OCI-LY1 (cell line): ENCODE data around the gene AMHR2.

ENCODE experiments used
- H2AFZ ChIP-seq: fragments of 200-600 bp; sonication (generic), shearing (Covaris generic); 2 replicates; pipeline ENCODE4 v1.6.0; 2014; ENCODE audit warnings: antibody characterized with exemption, mild to moderate bottlenecking, low read length
- H3F3A ChIP-seq: fragments of 200-600 bp; sonication (generic), shearing (Covaris generic); 2 replicates; pipeline ENCODE4 v1.6.0; 2014; ENCODE audit warnings: mild to moderate bottlenecking, antibody characterized with exemption, low read length, moderate library complexity; ENCODE audit not compliant: insufficient read depth
- H3K27ac ChIP-seq: fragments of 200-600 bp; sonication (generic); 2 replicates; pipeline ENCODE4 v1.5.1; 2014; ENCODE audit warnings: low read length, mixed run types, mild to moderate bottlenecking, low read depth; ENCODE audit not compliant: poor library complexity, severe bottlenecking
- H3K27me3 ChIP-seq: fragments of 200-600 bp; sonication (generic); 2 replicates; pipeline ENCODE4 v1.6.0; 2014; ENCODE audit warnings: antibody characterized with exemption, mild to moderate bottlenecking, low read length, moderate library complexity; ENCODE audit not compliant: insufficient read depth
- H3K36me3 ChIP-seq: fragments of 200-600 bp; sonication (generic); 2 replicates; pipeline ENCODE4 v1.6.1; 2014; ENCODE audit warnings: mild to moderate bottlenecking, antibody characterized with exemption, low read length, moderate library complexity, mixed read lengths; ENCODE audit not compliant: insufficient read depth
- H3K4me1 ChIP-seq: fragments of 200-600 bp; sonication (generic); 2 replicates; pipeline ENCODE4 v1.5.1; 2014; ENCODE audit warnings: mild to moderate bottlenecking, low read length, moderate library complexity; ENCODE audit not compliant: insufficient read depth, severe bottlenecking
- H3K4me2 ChIP-seq: fragments of 200-600 bp; sonication (generic), shearing (Covaris generic); 2 replicates; pipeline ENCODE4 v1.6.1; 2014; ENCODE audit warnings: low read length
- H3K4me3 ChIP-seq: fragments of 200-600 bp; sonication (generic); 2 replicates; pipeline ENCODE4 v1.5.1; 2014; ENCODE audit warnings: low read length, low read depth, mild to moderate bottlenecking, mixed read lengths; ENCODE audit not compliant: poor library complexity, severe bottlenecking
- H3K79me2 ChIP-seq: fragments of 200-600 bp; shearing (Covaris generic); 2 replicates; pipeline ENCODE4 v1.6.1; 2016; ENCODE audit warnings: mixed run types, low read length, mixed read lengths; ENCODE audit not compliant: insufficient read depth
- H3K9ac ChIP-seq: fragments of 200-600 bp; sonication (generic), shearing (Covaris generic); 2 replicates; pipeline ENCODE4 v1.6.1; 2014; ENCODE audit warnings: mild to moderate bottlenecking, low read length, mixed read lengths
- H3K9me2 ChIP-seq: fragments of 200-600 bp; sonication (generic), shearing (Covaris generic); 2 replicates; pipeline ENCODE4 v1.6.1; 2014; ENCODE audit warnings: low read depth, mild to moderate bottlenecking, low read length, mixed read lengths
- H3K9me3 ChIP-seq: fragments of 200-600 bp; shearing (Covaris generic); 2 replicates; pipeline ENCODE4 v1.6.1; 2014; ENCODE audit warnings: low read length, mixed read lengths
- H4K20me1 ChIP-seq: fragments of 200-600 bp; sonication (generic), shearing (Covaris generic); 2 replicates; pipeline ENCODE4 v1.6.0; 2016; ENCODE audit warnings: mild to moderate bottlenecking, low read length; ENCODE audit not compliant: insufficient read depth
- EZH2 ChIP-seq: fragments of 200-600 bp; sonication (generic), shearing (Covaris generic); IDR thresholded peaks from 2 replicates; pipeline ENCODE4 v1.8.0; 2017; ENCODE audit warnings: borderline replicate concordance, mixed run types, mild to moderate bottlenecking, antibody characterized with exemption, low read length, moderate library complexity, mixed read lengths
- TF ChIP-seq, protein P1 (sequence below): fragments of 200-600 bp; sonication (generic), shearing (Covaris generic); IDR thresholded peaks from 2 replicates; pipeline ENCODE4 v1.5.1; 2017; ENCODE audit warnings: mild to moderate bottlenecking, antibody characterized with exemption, low read length, moderate library complexity, mixed read lengths

AMHR2 gene

GRCh38 chr12:53425515-53426150, 2.0 kb downstream of the AMHR2 start:
- H3K4me2 ChIP-seq = no peak overlapping the region

DNA sequence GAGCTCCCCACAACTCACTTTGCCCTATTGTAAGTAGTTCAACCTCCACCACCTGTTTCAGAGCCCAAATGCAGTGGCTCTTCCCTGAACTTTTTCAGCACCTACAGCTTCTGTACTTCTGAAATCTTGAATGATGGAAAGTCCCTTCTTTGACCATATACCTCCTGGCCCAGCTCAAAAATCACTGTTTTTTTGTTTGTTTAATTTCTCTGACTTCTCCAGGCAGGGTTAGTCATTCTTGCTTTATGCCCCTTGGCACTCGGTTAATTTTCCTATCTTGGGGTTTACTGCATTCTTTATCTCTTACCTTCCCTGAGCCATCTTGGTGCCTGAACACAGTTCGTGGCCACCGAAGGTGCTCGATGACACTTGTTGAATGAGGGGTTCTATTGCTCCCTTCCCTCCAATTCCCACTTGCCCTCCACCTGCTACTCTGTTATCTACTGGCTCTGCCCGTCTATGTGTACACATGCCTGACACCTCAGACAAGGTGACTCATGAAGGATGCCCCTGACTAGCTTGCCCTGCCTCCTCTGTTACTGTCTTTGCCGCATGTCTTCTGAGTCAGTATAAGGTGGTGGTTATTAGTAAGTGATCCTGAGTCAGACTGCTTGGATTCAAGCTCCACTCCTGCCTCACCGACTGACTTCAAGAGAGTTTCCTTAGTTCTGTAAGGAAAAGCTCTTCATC, 4.4 kb downstream of the AMHR2 start:
- H3K9me3 ChIP-seq = no peaks in the 10 kb centered on the region
- H3K27ac ChIP-seq = no peak overlapping the region
- H3K36me3 ChIP-seq = no peaks in the 10 kb centered on the region; the same call in 1 of the 2 replicates
- H3K4me3 ChIP-seq = no peak overlapping the region
- H3K4me2 ChIP-seq = no peak overlapping the region
- H3K4me1 ChIP-seq = no peaks in the 10 kb centered on the region
- no peaks in the 10 kb centered on the region for H3K27me3 ChIP-seq
- H3F3A ChIP-seq = no peaks in the 10 kb centered on the region
- H3K79me2 ChIP-seq = no peaks in the 10 kb centered on the region
- H4K20me1 ChIP-seq = no peaks in the 10 kb centered on the region
- H3K9ac ChIP-seq = no peak overlapping the region
- no peaks in the 10 kb centered on the region for H3K9me2 ChIP-seq
- no peak overlapping the region for H2AFZ ChIP-seq
- TF ChIP-seq, protein P1, sequence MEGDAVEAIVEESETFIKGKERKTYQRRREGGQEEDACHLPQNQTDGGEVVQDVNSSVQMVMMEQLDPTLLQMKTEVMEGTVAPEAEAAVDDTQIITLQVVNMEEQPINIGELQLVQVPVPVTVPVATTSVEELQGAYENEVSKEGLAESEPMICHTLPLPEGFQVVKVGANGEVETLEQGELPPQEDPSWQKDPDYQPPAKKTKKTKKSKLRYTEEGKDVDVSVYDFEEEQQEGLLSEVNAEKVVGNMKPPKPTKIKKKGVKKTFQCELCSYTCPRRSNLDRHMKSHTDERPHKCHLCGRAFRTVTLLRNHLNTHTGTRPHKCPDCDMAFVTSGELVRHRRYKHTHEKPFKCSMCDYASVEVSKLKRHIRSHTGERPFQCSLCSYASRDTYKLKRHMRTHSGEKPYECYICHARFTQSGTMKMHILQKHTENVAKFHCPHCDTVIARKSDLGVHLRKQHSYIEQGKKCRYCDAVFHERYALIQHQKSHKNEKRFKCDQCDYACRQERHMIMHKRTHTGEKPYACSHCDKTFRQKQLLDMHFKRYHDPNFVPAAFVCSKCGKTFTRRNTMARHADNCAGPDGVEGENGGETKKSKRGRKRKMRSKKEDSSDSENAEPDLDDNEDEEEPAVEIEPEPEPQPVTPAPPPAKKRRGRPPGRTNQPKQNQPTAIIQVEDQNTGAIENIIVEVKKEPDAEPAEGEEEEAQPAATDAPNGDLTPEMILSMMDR = no peak
- TF ChIP-seq EZH2 = no peak

More at GRCh38 chr12:53425515-53426150, 2.0 kb downstream of the AMHR2 start:
- Histone ChIP-seq H3K36me3 (no peaks in the 10 kb centered on the region), H3K27me3 (no peaks in the 10 kb centered on the region), H3K4me3 (no peak overlapping the region), H3K9ac (no peak overlapping the region), H3K9me2 (no peaks in the 10 kb centered on the region), H2AFZ (no peak overlapping the region), H3K9me3 (no peaks in the 10 kb centered on the region), H4K20me1 (no peaks in the 10 kb centered on the region), H3F3A (no peaks in the 10 kb centered on the region), H3K79me2 (no peaks in the 10 kb centered on the region), H3K27ac (no peak overlapping the region), H3K4me1 (peaks cover 9% of the 10 kb centered on the region)
- TF ChIP-seq EZH2 = no peak
- TF ChIP-seq, protein P1 = no peak

DNA sequence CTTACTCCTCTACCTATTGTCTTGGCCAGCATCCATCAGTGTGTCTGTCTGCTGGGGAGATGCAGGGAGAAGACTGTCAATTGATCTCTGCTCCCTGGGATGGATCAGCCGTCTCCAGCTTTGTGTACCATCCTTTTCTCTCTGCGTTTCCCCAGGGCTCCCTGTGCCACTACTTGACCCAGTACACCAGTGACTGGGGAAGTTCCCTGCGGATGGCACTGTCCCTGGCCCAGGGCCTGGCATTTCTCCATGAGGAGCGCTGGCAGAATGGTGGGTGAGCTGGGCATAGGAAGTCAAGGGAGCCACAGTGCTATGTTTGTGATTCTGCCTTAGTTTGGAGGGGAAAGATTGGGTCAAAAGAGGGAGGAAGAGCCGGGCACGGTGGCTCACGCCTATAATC, 5.1 kb downstream of the AMHR2 start:
- H3K4me2 ChIP-seq = no peak overlapping the region
- no peak for TF ChIP-seq EZH2
- TF ChIP-seq, protein P1 = no peak

More for the DNA sequence above, 5.1 kb downstream of the AMHR2 start:
- no peak overlapping the region for H3K4me3 ChIP-seq
- no peak overlapping the region for H3K27ac ChIP-seq
- no peaks in the 10 kb centered on the region for H3F3A ChIP-seq
- H3K9ac ChIP-seq = no peak overlapping the region
- H4K20me1 ChIP-seq = no peaks in the 10 kb centered on the region
- no peaks in the 10 kb centered on the region for H3K79me2 ChIP-seq
- no peaks in the 10 kb centered on the region; the same call in 1 of the 2 replicates for H3K36me3 ChIP-seq
- no peaks in the 10 kb centered on the region for H3K27me3 ChIP-seq
- no peaks in the 10 kb centered on the region for H3K9me3 ChIP-seq
- H3K4me1 ChIP-seq = no peaks in the 10 kb centered on the region
- H2AFZ ChIP-seq = no peak overlapping the region
- H3K9me2 ChIP-seq = no peaks in the 10 kb centered on the region
